Body of pancreas (tissue), 4 donors: ENCODE results near the gene LDLRAD2. TPM values are rescaled to one million over a fixed set of nuclear protein-coding genes. Genes with fewer than 3 reads are reported as not detected.

ENCODE experiments used
- ATAC-seq: fragments of 150-250 bp; one replicate; pipeline ENCODE4 v1.9.1; 2016
- DNase-seq, 4 donors: peaks; one replicate each; pipeline ENCODE4 v3.0.0-alpha.2; 2019
- H3K27ac ChIP-seq, 4 donors: fragments of 200-600 bp; sonication (generic); 1 replicate in 3 of 4; 2 replicates in 1 of 4; pipeline versions ENCODE4 v1.5.1 to v1.6.1; 2016 to 2019; ENCODE audit warnings: mild to moderate bottlenecking in 1 of 4, mixed read lengths in 1 of 4, moderate library complexity in 1 of 4
- H3K27me3 ChIP-seq, 2 donors: fragments of 200-600 bp; sonication (generic); one replicate each; pipeline ENCODE4 v1.6.0; 2016; ENCODE audit warnings: mild to moderate bottlenecking in 1 of 2
- H3K36me3 ChIP-seq, 2 donors: fragments of 200-600 bp; sonication (generic); replicated peaks in 1 of 2; 2 replicates each; pipeline ENCODE4 v1.5.1; 2016; ENCODE audit warnings: low read depth in 2 of 2; ENCODE audit not compliant: insufficient read depth in 1 of 2
- H3K4me1 ChIP-seq: fragments of 200-600 bp; sonication (generic); one replicate; pipeline ENCODE4 v1.6.0; 2016
- H3K4me3 ChIP-seq, 2 donors: fragments of 200-600 bp; sonication (generic); 1 replicate in 1 of 2; 2 replicates in 1 of 2; pipeline ENCODE4 v1.5.1; 2016 to 2019
- H3K9me3 ChIP-seq, 3 donors: fragments of 200-600 bp; sonication (generic); 1 replicate in 2 of 3; 2 replicates in 1 of 3; pipeline ENCODE4 v1.5.1; 2016
- POLR2A ChIP-seq, 3 donors: fragments of 450-650 bp; IDR thresholded peaks; one replicate each; pipeline ENCODE4 v1.6.1; 2016; ENCODE audit warnings: antibody characterized with exemption in 3 of 3, mild to moderate bottlenecking in 2 of 3
- WGBS, 2 donors: methylation state at CpG; one replicate each; pipeline ENCODE4 v1.1.5; 2017; 5-methylcytosine and 5-hydroxymethylcytosine counted together
- intact Hi-C: fragments of 100-400 bp; cut with DNase I; formaldehyde crosslinking; loops from one replicate; pipeline ENCODE4 v1.15.1; 2023
- total RNA-seq, 2 donors: library from RNA; depleted of rRNA; stranded (reverse); fragments of >200 nt; gene quantifications; one replicate each; pipeline ENCODE4 v1.1.0, GENCODE V29; 2016
- TF ChIP-seq, protein P1 (sequence below), 7 experiments: fragments of 450-650 bp in 4 of 7; fragments of 200-600 bp in 3 of 7; sonication (generic) in 3 of 7; IDR thresholded peaks; one replicate each; pipeline ENCODE4 v1.5.1; 2016 to 2019; ENCODE audit warnings: antibody characterized with exemption in 7 of 7

LDLRAD2 gene
- total RNA-seq, 2 donors from 2014 or later, result 2.3 TPM; not detected in 1

DNA sequence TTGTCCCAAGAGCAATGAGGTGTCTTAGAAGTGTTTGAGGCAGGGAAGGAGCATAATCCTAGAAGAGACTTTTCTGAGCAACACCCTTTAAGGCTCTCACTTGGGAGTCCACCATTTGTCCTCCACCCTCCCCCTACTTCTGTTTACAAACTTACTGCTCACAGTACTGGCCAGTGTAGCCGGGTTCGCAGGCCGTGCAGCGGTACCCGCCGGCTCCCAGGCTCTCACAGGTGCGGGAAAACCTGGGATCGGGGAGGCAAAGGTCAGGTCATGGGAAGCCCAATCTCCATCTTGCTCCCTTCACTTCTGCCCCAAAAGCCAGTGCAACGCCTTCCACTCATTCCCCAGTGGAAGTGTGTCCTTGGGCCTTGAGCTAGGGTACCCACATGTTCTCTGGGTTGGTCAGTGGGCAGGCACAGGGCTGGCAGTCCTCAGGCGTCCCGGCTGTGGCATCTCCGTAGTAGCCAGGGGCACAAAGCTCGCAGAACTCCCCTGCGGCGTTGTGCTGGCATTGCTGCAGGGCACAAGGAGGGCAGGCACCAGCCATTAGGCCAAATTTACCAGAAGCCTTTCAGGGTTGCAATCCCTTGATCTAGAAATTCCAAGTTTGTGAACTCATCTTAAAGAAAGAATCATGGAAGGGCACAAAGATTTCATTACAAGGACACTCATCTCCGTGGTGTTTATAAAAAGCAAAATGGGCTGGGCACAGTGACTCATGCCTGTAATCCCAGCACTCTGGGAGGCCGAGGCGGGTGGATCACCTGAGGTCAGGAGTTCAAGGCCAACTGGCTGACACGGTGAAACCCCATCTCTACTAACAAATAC, 49.8 kb downstream of the LDLRAD2 start:
- H3K4me1 ChIP-seq, result no peaks in the 10 kb centered on the region
- H3K4me3 ChIP-seq, result no peak overlapping the region
- peaks cover 4 to 7% of the 10 kb centered on the region in 2 donors for H3K36me3 ChIP-seq
- intact Hi-C loops, result no loop called here
- 91 to 96% methylated on average over 17 to 19 of the region's 19 CpGs for WGBS, 2 donors
- TF ChIP-seq, protein P1, sequence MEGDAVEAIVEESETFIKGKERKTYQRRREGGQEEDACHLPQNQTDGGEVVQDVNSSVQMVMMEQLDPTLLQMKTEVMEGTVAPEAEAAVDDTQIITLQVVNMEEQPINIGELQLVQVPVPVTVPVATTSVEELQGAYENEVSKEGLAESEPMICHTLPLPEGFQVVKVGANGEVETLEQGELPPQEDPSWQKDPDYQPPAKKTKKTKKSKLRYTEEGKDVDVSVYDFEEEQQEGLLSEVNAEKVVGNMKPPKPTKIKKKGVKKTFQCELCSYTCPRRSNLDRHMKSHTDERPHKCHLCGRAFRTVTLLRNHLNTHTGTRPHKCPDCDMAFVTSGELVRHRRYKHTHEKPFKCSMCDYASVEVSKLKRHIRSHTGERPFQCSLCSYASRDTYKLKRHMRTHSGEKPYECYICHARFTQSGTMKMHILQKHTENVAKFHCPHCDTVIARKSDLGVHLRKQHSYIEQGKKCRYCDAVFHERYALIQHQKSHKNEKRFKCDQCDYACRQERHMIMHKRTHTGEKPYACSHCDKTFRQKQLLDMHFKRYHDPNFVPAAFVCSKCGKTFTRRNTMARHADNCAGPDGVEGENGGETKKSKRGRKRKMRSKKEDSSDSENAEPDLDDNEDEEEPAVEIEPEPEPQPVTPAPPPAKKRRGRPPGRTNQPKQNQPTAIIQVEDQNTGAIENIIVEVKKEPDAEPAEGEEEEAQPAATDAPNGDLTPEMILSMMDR (IDR thresholded peaks at IDR 0.05), result no peak
- TF ChIP-seq POLR2A (IDR thresholded peaks at IDR 0.05), result no peak
- H3K27me3 ChIP-seq, result no peaks in the 10 kb centered on the region
- ATAC-seq (no peak), DNase-seq (no peak)
- H3K9me3 ChIP-seq, result no peaks in the 10 kb centered on the region
- no peak overlapping the region for H3K27ac ChIP-seq

DNA sequence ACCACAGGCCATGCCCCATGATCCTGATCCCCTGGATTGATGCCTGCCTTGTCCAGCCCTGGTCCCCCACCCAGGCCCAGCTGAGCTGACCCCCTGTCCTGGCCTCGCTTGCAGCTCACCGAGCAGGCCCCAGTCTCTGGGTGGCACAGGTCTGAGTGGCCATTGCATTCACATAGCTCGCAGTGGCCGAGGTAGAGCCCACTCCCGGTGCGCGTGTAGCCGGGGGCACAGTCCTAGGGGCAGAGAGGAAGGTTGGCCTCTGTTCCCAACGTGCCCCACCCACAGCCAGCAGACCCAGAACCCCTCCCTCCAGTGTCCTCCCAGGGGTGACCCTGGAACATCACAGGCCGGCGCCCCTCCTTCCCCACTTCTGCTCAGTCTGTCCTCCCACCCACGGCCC, 51.9 kb downstream of the LDLRAD2 start:
- 87 to 93% methylated on average over 3 to 12 of the region's 12 CpGs for WGBS, 2 donors
- DNase-seq (no peak), ATAC-seq (no peak)
- intact Hi-C loops, result no loop called here
- Histone ChIP-seq H3K27ac (no peak overlapping the region), H3K9me3 (no peaks in the 10 kb centered on the region), H3K4me1 (no peaks in the 10 kb centered on the region), H3K4me3 (no peak overlapping the region), H3K27me3 (no peaks in the 10 kb centered on the region), H3K36me3 (peaks cover 4 to 6% of the 10 kb centered on the region in 2 donors)
- TF ChIP-seq, protein P1 (IDR thresholded peaks at IDR 0.05), result no peak
- no peak for TF ChIP-seq POLR2A (IDR thresholded peaks at IDR 0.05)

DNA sequence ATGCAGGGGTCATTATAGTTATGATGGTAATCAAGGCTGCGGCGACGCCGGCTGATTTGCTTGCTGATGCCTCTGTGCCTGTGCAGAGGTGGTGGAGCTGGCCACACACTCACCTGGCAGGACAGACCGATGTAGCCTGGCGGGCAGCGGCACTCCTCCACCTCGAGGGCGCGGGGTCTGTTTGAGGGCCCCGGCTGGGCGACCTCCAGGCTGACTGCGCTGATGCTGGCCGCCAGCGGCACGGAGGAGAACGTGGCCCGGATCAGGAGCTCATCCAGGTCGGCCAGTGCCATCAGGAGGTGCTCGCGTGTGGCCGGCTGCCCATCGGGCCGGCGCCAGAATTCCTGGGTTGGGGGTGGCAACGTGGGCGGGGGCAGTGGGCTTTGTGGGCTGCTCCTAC, 52.7 kb downstream of the LDLRAD2 start:
- no peak overlapping the region for H3K4me3 ChIP-seq
- H3K4me1 ChIP-seq, result peaks cover 2% of the 10 kb centered on the region
- peaks cover 0 to 1% of the 10 kb centered on the region in 2 donors for H3K36me3 ChIP-seq
- intact Hi-C loops, result no loop called here
- TF ChIP-seq, protein P1 (IDR thresholded peaks at IDR 0.05), result no peak
- TF ChIP-seq POLR2A (IDR thresholded peaks at IDR 0.05), result no peak
- DNase-seq (no peak), ATAC-seq (no peak)
- no peak overlapping the region for H3K27ac ChIP-seq
- H3K9me3 ChIP-seq, result no peaks in the 10 kb centered on the region
- WGBS, 2 donors, result 90 to 94% methylated on average over 20 to 25 of the region's 27 CpGs
- no peaks in the 10 kb centered on the region for H3K27me3 ChIP-seq

DNA sequence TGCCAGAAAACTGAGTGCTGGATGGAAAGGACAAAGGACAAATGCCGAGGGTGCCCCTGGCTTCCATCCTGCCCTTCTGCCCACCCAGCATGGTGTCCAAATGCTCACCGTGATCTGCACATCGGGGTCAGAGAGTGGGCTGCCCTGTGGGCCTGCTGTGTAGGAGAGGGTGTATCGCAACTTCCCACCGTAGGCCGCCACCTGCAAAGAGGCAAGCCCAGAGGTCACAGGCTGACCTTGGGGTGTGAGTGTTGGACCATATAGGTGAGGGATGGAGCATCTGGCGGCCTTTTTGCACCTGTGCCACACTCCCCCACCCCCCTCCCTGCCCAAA, 53.5 kb downstream of the LDLRAD2 start:
- intact Hi-C loops, result no loop called here
- H3K9me3 ChIP-seq, result no peaks in the 10 kb centered on the region
- TF ChIP-seq, protein P1 (IDR thresholded peaks at IDR 0.05), result no peak
- no peak for TF ChIP-seq POLR2A (IDR thresholded peaks at IDR 0.05)
- ATAC-seq (no peak), DNase-seq (no peak)
- peaks cover 0 to 1% of the 10 kb centered on the region in 2 donors for H3K36me3 ChIP-seq
- 81% methylated on average over 7 of the region's 7 CpGs; no CpG with 5 or more reads in 1 of the 2 donors for WGBS, 2 donors
- no peak overlapping the region for H3K27ac ChIP-seq
- H3K4me3 ChIP-seq, result no peak overlapping the region
- H3K27me3 ChIP-seq, result no peaks in the 10 kb centered on the region
- peaks cover 8% of the 10 kb centered on the region for H3K4me1 ChIP-seq
